HepG2 (cell line): ENCODE measurements around the gene MYOZ3. TPM values are rescaled to one million over a fixed set of nuclear protein-coding genes. Genes with fewer than 3 reads are reported as not detected.

ENCODE experiments used
- ATAC-seq: fragments of 200-7000 bp; cut with Tn5 transposase; 3 replicates; pipeline ENCODE4 v1.9.1; 2020; ENCODE audit warnings: mild to moderate bottlenecking, moderate library complexity
- BruUV-seq: library from RNA; stranded (reverse); fragments of 400-500 nt; replicated peaks from 2 replicates; lab custom pipeline; 2021; lab: Mats Ljungman, UMichigan
- CTCF ChIA-PET: fragments of 300-600 bp; formaldehyde crosslinking; extraction: SDS; loops from one replicate; lab custom pipeline; 2021; ENCODE audit warnings: low total read pairs, inconsistent platforms, low intra/inter-chr PET ratio; lab: Yijun Ruan, JAX
- POLR2A ChIA-PET: fragments of 350-600 bp; sonication (Branson Sonifier 250); formaldehyde crosslinking; loops from one replicate; lab custom pipeline; 2020; ENCODE audit warnings: antibody characterized with exemption, inconsistent platforms; lab: Yijun Ruan, JAX
- DNase-seq: peaks from one replicate; pipeline ENCODE4 v3.0.0-alpha.2; 2015; ENCODE audit warnings: low spot score
- FAIRE-seq: peaks from 3 replicates; lab custom pipeline; 2011; peaks lifted over from hg19 to GRCh38; lab: Jason Lieb, UNC
- H2AFZ ChIP-seq: one replicate; pipeline ENCODE4 v1.6.1; 2011; ENCODE audit warnings: low read length, inconsistent platforms
- H3K27ac ChIP-seq: fragments of 300-600 bp; 3 replicates; pipeline ENCODE4 v1.8.0; 2011; ENCODE audit warnings: mixed run types, mild to moderate bottlenecking, mixed read lengths, low read length, inconsistent platforms; ENCODE audit not compliant: insufficient read depth; ENCODE audit errors: extremely low read length
- H3K27me3 ChIP-seq, 2 experiments: fragments of 200-600 bp in 1 of 2; 2 replicates in 1 of 2; 3 replicates in 1 of 2; pipeline versions ENCODE4 v1.6.0 to v1.8.0; 2011; ENCODE audit warnings: low read length in 2 of 2, mild to moderate bottlenecking in 2 of 2, moderate library complexity in 2 of 2, inconsistent platforms in 1 of 2; ENCODE audit not compliant: insufficient read depth in 2 of 2, control insufficient read depth in 1 of 2
- H3K36me3 ChIP-seq, 2 experiments: fragments of 200-600 bp in 1 of 2; replicated peaks in 1 of 2; 2 replicates in 1 of 2; 3 replicates in 1 of 2; pipeline versions ENCODE4 v1.5.1 to v1.8.0; 2011; ENCODE audit warnings: low read length in 2 of 2, inconsistent platforms in 1 of 2; ENCODE audit not compliant: insufficient read depth in 2 of 2, control insufficient read depth in 1 of 2
- H3K4me1 ChIP-seq: 2 replicates; pipeline ENCODE4 v1.5.1; 2012; ENCODE audit warnings: low read length, inconsistent platforms; ENCODE audit not compliant: insufficient read depth
- H3K4me2 ChIP-seq: 2 replicates; pipeline ENCODE4 v1.6.0; 2011; ENCODE audit warnings: low read depth, low read length, inconsistent platforms
- H3K4me3 ChIP-seq, 3 experiments: fragments of 200-600 bp in 1 of 3; sonication (generic), shearing (Covaris generic) in 1 of 3; replicated peaks in 1 of 3; 2 replicates each; pipeline ENCODE4 v1.5.1; 2011 to 2016; ENCODE audit warnings: low read length in 3 of 3, inconsistent platforms in 2 of 3, low read depth in 2 of 3, mild to moderate bottlenecking in 2 of 3, control low read depth in 1 of 3, mixed read lengths in 1 of 3; ENCODE audit not compliant: insufficient read depth in 1 of 3
- H3K79me2 ChIP-seq: one replicate; pipeline ENCODE4 v1.6.1; 2011; ENCODE audit warnings: low read length, inconsistent platforms; ENCODE audit not compliant: insufficient read depth
- H3K9ac ChIP-seq: 2 replicates; pipeline ENCODE4 v1.6.0; 2011; ENCODE audit warnings: mild to moderate bottlenecking, low read depth, low read length, inconsistent platforms; ENCODE audit not compliant: insufficient read depth
- H3K9me3 ChIP-seq: 2 replicates; pipeline ENCODE4 v1.5.1; 2012; ENCODE audit warnings: mild to moderate bottlenecking, low read length
- H4K20me1 ChIP-seq: 2 replicates; pipeline ENCODE4 v1.6.0; 2011; ENCODE audit warnings: inconsistent platforms, mild to moderate bottlenecking, low read length, moderate library complexity; ENCODE audit not compliant: insufficient read depth
- ATF7-NPFF ChIP-seq: sonication (generic); formaldehyde crosslinking; IDR thresholded peaks from 2 replicates; pipeline ENCODE4 v1.8.1; 2023; ENCODE audit warnings: mild to moderate bottlenecking, low read depth, missing genetic modification reagents, moderate library complexity
- ATRX ChIP-seq: sonication (generic); formaldehyde crosslinking; IDR thresholded peaks from 2 replicates; pipeline ENCODE4 v1.4.0; 2020; ENCODE audit warnings: missing genetic modification reagents, borderline replicate concordance
- FOXJ3 ChIP-seq: sonication (generic); formaldehyde crosslinking; IDR thresholded peaks from 2 replicates; pipeline ENCODE4 v1.4.0; 2020; ENCODE audit warnings: missing genetic modification reagents, mild to moderate bottlenecking, borderline replicate concordance
- HNF4G ChIP-seq, 2 experiments: sonication (generic) in 1 of 2; formaldehyde crosslinking in 1 of 2; IDR thresholded peaks; 2 replicates each; pipeline versions ENCODE4 v1.4.0 to v1.6.1; 2011 to 2020; ENCODE audit warnings: borderline replicate concordance in 2 of 2, low read depth in 2 of 2, mild to moderate bottlenecking in 2 of 2, low read length in 1 of 2, missing genetic modification reagents in 1 of 2, moderate library complexity in 1 of 2
- MED13 ChIP-seq: sonication (generic); formaldehyde crosslinking; IDR thresholded peaks from 2 replicates; pipeline ENCODE4 v1.5.0; 2020; ENCODE audit warnings: missing genetic modification reagents
- NR1H2 ChIP-seq: sonication (generic); formaldehyde crosslinking; IDR thresholded peaks from 2 replicates; pipeline ENCODE4 v1.8.1; 2022; ENCODE audit warnings: low read depth, missing genetic modification reagents, borderline replicate concordance
- RARG ChIP-seq: sonication (generic); formaldehyde crosslinking; IDR thresholded peaks from 2 replicates; pipeline ENCODE4 v1.4.0; 2020; ENCODE audit warnings: low read depth, mild to moderate bottlenecking, missing genetic modification reagents
- RBAK ChIP-seq: sonication (generic); formaldehyde crosslinking; IDR thresholded peaks from 2 replicates; pipeline ENCODE4 v1.5.1; 2020; ENCODE audit warnings: mild to moderate bottlenecking, missing genetic modification reagents
- RCOR2 ChIP-seq: IDR thresholded peaks from 2 replicates; pipeline ENCODE4 v1.6.1; 2016; ENCODE audit warnings: missing biosample characterization, missing genetic modification reagents
- ZNF841 ChIP-seq: sonication (generic); formaldehyde crosslinking; IDR thresholded peaks from 2 replicates; pipeline ENCODE4 v1.8.1; 2023; ENCODE audit warnings: missing genetic modification reagents, borderline replicate concordance
- ZSCAN12 ChIP-seq: sonication (generic); formaldehyde crosslinking; IDR thresholded peaks from 2 replicates; pipeline ENCODE4 v1.9.0; 2021; ENCODE audit warnings: mild to moderate bottlenecking, missing genetic modification reagents
- WGBS: methylation state at CpG from one replicate; pipeline ENCODE4 v1.1.6; 2017; ENCODE audit warnings: low lambda C conversion rate; 5-methylcytosine and 5-hydroxymethylcytosine counted together
- in situ Hi-C: cut with HindIII; loops from 2 replicates; pipeline ENCODE4 v1.10.0; 2017; ENCODE audit warnings: low pct_unique_long_range_greater_than_20kb; ENCODE audit not compliant: extremely low pct_ligation_motif_present
- intact Hi-C: fragments of 100-400 bp; cut with micrococcal nuclease; formaldehyde crosslinking; loops from one replicate; pipeline ENCODE4 v1.10.0; 2022; ENCODE audit not compliant: unreplicated experiment
- polyA plus RNA-seq, 8 experiments: library from polyadenylated mRNA; depleted of rRNA in 3 of 8; stranded (reverse) in 7 of 8; unstranded in 1 of 8; fragments of >200 nt; fragmentation: Illumina TruSeq in 4 of 8; extraction: Trizol in 4 of 8; gene quantifications; 2 replicates each; pipeline versions ENCODE4 v1.2.1 to v1.2.3, GENCODE V29; 2011 to 2016; ENCODE audit warnings: low read depth in 4 of 8, missing spikeins in 1 of 8, mixed read lengths in 1 of 8; ENCODE audit not compliant: insufficient read depth in 1 of 8
- total RNA-seq, 5 experiments: library from RNA; depleted of rRNA; stranded (reverse); fragments of >200 nt; fragmentation: Illumina TruSeq; extraction: Trizol; gene quantifications; 2 replicates each; pipeline ENCODE4 v1.2.3, GENCODE V29; 2016; ENCODE audit warnings: low read depth in 1 of 5

The MYOZ3 gene
- total and polyA plus RNA-seq, 2 of the 13 experiments (the other 11 are each of a cell fraction or from before 2014, with no cell fraction given), result 0.05 TPM; not detected in 1

- TF ChIP-seq NR1H2 (no peak), RARG (no peak), MED13 (CRISPR knock-in tag) (no peak), HNF4G (IDR thresholded peaks at IDR 0.05; ENCODE audit: borderline replicate concordance, low read depth, low read length) (no peak), HNF4G (CRISPR knock-in tag; IDR thresholded peaks at IDR 0.05; ENCODE audit: borderline replicate concordance, low read depth) (no peak), ZSCAN12 (CRISPR knock-in tag) (no peak)
- TF ChIP-seq, all 625 proteins: peak for 0
Observed at GRCh38 chr5:150674341-150674821, 13.3 kb downstream of the MYOZ3 start (continued).

GRCh38 chr5:150675069-150675468 lies 14.0 kb downstream of the MYOZ3 start:
- H3K36me3 ChIP-seq, result no peaks in the 10 kb centered on the region
- H4K20me1 ChIP-seq, result no peaks in the 10 kb centered on the region
- in situ Hi-C loops, result no loop called here
- intact Hi-C loops, result no loop called here
- 33% methylated on average over 6 of the region's 6 CpGs for WGBS
- no peak for TF ChIP-seq ATF7-NPFF
- TF ChIP-seq FOXJ3 (CRISPR knock-in tag), result no peak
- TF ChIP-seq RCOR2 (CRISPR knock-in tag), result no peak
- TF ChIP-seq ZNF841 (CRISPR knock-in tag), result no peak
- TF ChIP-seq ATRX (CRISPR knock-in tag), result no peak
- no peak for TF ChIP-seq RBAK (CRISPR knock-in tag)
- no peaks in the 10 kb centered on the region for H3K79me2 ChIP-seq
- FAIRE-seq, result no peak
- H3K4me3 ChIP-seq, result no peak overlapping the region
- no peak overlapping the region for H3K9ac ChIP-seq
- no TSS peak for BruUV-seq
- no peak overlapping the region for H2AFZ ChIP-seq
- no peaks in the 10 kb centered on the region for H3K4me1 ChIP-seq
- no peak for ATAC-seq
- DNase-seq, result no peak
- ChIA-PET CTCF (no interaction called here), POLR2A (no interaction called here)
- H3K4me2 ChIP-seq, result no peak overlapping the region
- H3K27ac ChIP-seq, result no peak overlapping the region
- H3K9me3 ChIP-seq, result no peaks in the 10 kb centered on the region
- H3K27me3 ChIP-seq, result peaks cover 2 to 28% of the 10 kb centered on the region in 2 experiments; a peak in 2 of 5 replicates
